CD14-positive monocyte (primary cell): ENCODE results near the gene DCTN2. TPM values are rescaled to one million over a fixed set of nuclear protein-coding genes. Genes with fewer than 3 reads are reported as not detected.
A peak's percentile ranks its signal among the peaks of the same experiment; 100 is the strongest.
"Not testable (repeated sequence)": the region's sequence is repeated elsewhere in the genome, so short reads cannot be mapped to it uniquely, and the experiment has no call there.

Experiments used
- DNase-seq, 3 donors: peaks; one replicate each; pipeline ENCODE4 v3.0.0-alpha.2; 2011 to 2022
- H2AFZ ChIP-seq: 2 replicates; pipeline ENCODE4 v1.6.0; 2012; ENCODE audit warnings: mild to moderate bottlenecking, low read depth, low read length, inconsistent platforms; ENCODE audit not compliant: insufficient read depth, poor library complexity, severe bottlenecking
- H3K27ac ChIP-seq, 2 donors: 1 replicate in 1 of 2; 2 replicates in 1 of 2; pipeline ENCODE4 v1.5.1; 2012 to 2013; ENCODE audit warnings: low read length in 2 of 2, control low read depth in 1 of 2, inconsistent platforms in 1 of 2, low read depth in 1 of 2, mild to moderate bottlenecking in 1 of 2
- H3K27me3 ChIP-seq, 2 donors: one replicate each; pipeline versions ENCODE4 v1.6.0 to v1.6.1; 2011 to 2013; ENCODE audit warnings: low read length in 2 of 2; ENCODE audit not compliant: control insufficient read depth in 2 of 2, insufficient read depth in 2 of 2
- H3K36me3 ChIP-seq, 2 donors: replicated peaks in 1 of 2; 1 replicate in 1 of 2; 2 replicates in 1 of 2; pipeline versions ENCODE4 v1.5.1 to v1.6.1; 2012 to 2013; ENCODE audit warnings: low read length in 2 of 2, control low read depth in 1 of 2, inconsistent platforms in 1 of 2, mild to moderate bottlenecking in 1 of 2; ENCODE audit not compliant: insufficient read depth in 2 of 2, control insufficient read depth in 1 of 2
- H3K4me1 ChIP-seq, 2 donors: 1 replicate in 1 of 2; 2 replicates in 1 of 2; pipeline versions ENCODE4 v1.5.1 to v1.6.1; 2012 to 2013; ENCODE audit warnings: low read length in 2 of 2, control low read depth in 1 of 2, inconsistent platforms in 1 of 2, mild to moderate bottlenecking in 1 of 2, moderate library complexity in 1 of 2; ENCODE audit not compliant: insufficient read depth in 2 of 2, control insufficient read depth in 1 of 2
- H3K4me2 ChIP-seq: replicated peaks from 2 replicates; pipeline ENCODE3; 2012; ENCODE audit warnings: low read length, moderate library complexity, mild to moderate bottlenecking; ENCODE audit not compliant: poor library complexity, severe bottlenecking; ENCODE audit errors: extremely low read depth
- H3K4me3 ChIP-seq, 3 experiments: fragments of 200-600 bp in 1 of 3; sonication (generic) in 1 of 3; replicated peaks in 1 of 3; 1 replicate in 2 of 3; 2 replicates in 1 of 3; pipeline ENCODE4 v1.5.1; 2011 to 2013; ENCODE audit warnings: low read length in 3 of 3, mild to moderate bottlenecking in 3 of 3, control low read depth in 2 of 3, low read depth in 2 of 3, inconsistent platforms in 1 of 3, moderate library complexity in 1 of 3
- H3K79me2 ChIP-seq: 2 replicates; pipeline ENCODE4 v1.6.0; 2012; ENCODE audit warnings: mild to moderate bottlenecking, control low read depth, inconsistent platforms, low read length, moderate library complexity; ENCODE audit not compliant: insufficient read depth
- H3K9ac ChIP-seq: 2 replicates; pipeline ENCODE4 v1.6.0; 2017; ENCODE audit warnings: low read length, mild to moderate bottlenecking; ENCODE audit not compliant: insufficient read depth, poor library complexity, severe bottlenecking
- H3K9me3 ChIP-seq, 2 donors: replicated peaks in 1 of 2; 1 replicate in 1 of 2; 2 replicates in 1 of 2; pipeline versions ENCODE4 v1.5.1 to v1.6.1; 2012 to 2013; ENCODE audit warnings: low read length in 2 of 2, control low read depth in 1 of 2; ENCODE audit not compliant: control insufficient read depth in 1 of 2, insufficient read depth in 1 of 2
- H4K20me1 ChIP-seq: 2 replicates; pipeline ENCODE4 v1.6.0; 2012; ENCODE audit warnings: mild to moderate bottlenecking, low read length, control low read depth, moderate library complexity; ENCODE audit not compliant: insufficient read depth
- H3K27ac Mint-ChIP-seq, 7 donors: one replicate each; pipeline ENCODE4 v1.8.0; 2020; ENCODE audit warnings: mild to moderate bottlenecking in 7 of 7, mixed read lengths in 7 of 7, moderate library complexity in 6 of 7, inconsistent platforms in 2 of 7
- H3K27me3 Mint-ChIP-seq, 3 donors: one replicate each; pipeline ENCODE4 v1.8.0; 2021 to 2022; ENCODE audit warnings: low read depth in 3 of 3, mild to moderate bottlenecking in 3 of 3, mixed read lengths in 3 of 3, moderate library complexity in 3 of 3, inconsistent platforms in 1 of 3
- H3K36me3 Mint-ChIP-seq, 2 donors: one replicate each; pipeline ENCODE4 v1.8.0; 2020; ENCODE audit warnings: mixed read lengths in 2 of 2, inconsistent platforms in 1 of 2, mild to moderate bottlenecking in 1 of 2
- H3K4me1 Mint-ChIP-seq: one replicate; pipeline ENCODE4 v1.8.0; 2020; ENCODE audit warnings: mild to moderate bottlenecking, mixed read lengths
- H3K4me3 Mint-ChIP-seq, 2 donors: one replicate each; pipeline ENCODE4 v1.8.0; 2020; ENCODE audit warnings: mild to moderate bottlenecking in 2 of 2, mixed read lengths in 2 of 2, moderate library complexity in 1 of 2
- H3K9me3 Mint-ChIP-seq, 7 donors: one replicate each; pipeline ENCODE4 v1.8.0; 2020 to 2022; ENCODE audit warnings: mixed read lengths in 7 of 7, mild to moderate bottlenecking in 6 of 7, moderate library complexity in 6 of 7, inconsistent platforms in 2 of 7
- CTCF ChIP-seq: fragments of 200-600 bp; IDR thresholded peaks from one replicate; pipeline ENCODE4 v1.8.0; 2022; ENCODE audit warnings: antibody characterized with exemption, mild to moderate bottlenecking
- WGBS: methylation state at CpG from one replicate; pipeline ENCODE4 v1.1.5; 2013; ENCODE audit warnings: missing lambda C conversion rate; ENCODE audit not compliant: insufficient coverage; 5-methylcytosine and 5-hydroxymethylcytosine counted together
- intact Hi-C, 2 donors: fragments of 100-400 bp; cut with micrococcal nuclease; formaldehyde crosslinking; loops; one replicate each; pipeline versions ENCODE4 v1.15.0 to v1.15.1; 2023
- polyA plus RNA-seq, 3 donors: library from polyadenylated mRNA; depleted of rRNA in 1 of 3; unstranded in 2 of 3; stranded (reverse) in 1 of 3; fragments of 300-500 nt in 2 of 3; fragments of >200 nt in 1 of 3; fragmentation: Illumina TruSeq in 2 of 3; gene quantifications; 1 replicate in 2 of 3; 2 replicates in 1 of 3; pipeline ENCODE4 v1.2.3, GENCODE V29; 2012 to 2021

Gene DCTN2
- polyA plus RNA-seq, 3 donors: 72.8 to 94.5 (median 82.2) TPM

- H4K20me1 ChIP-seq, H3K4me1 Mint-ChIP-seq, H3K9ac ChIP-seq, H3K27ac ChIP-seq, intact Hi-C loops, DNase-seq, H3K4me2 ChIP-seq, H3K9me3 ChIP-seq, H3K27me3 ChIP-seq, H3K4me1 ChIP-seq, H2AFZ ChIP-seq, H3K4me3 Mint-ChIP-seq, H3K79me2 ChIP-seq, H3K4me3 ChIP-seq, H3K27me3 Mint-ChIP-seq, H3K9me3 Mint-ChIP-seq: not testable (repeated sequence)
- WGBS: no CpG with 5 or more reads among the region's 4 CpGs
- Mint-ChIP-seq H3K27ac (peak overlapping the region in 1 of 7 donors; percentile 10), H3K36me3 (peaks cover 70 to 86% of the 10 kb centered on the region in 2 donors)
- H3K36me3 ChIP-seq: peaks cover 63 to 81% of the 10 kb centered on the region in 2 donors
Measured at GRCh38 chr12:57506541-57506940, 40.5 kb downstream of the DCTN2 start.

GRCh38 chr12:57502311-57502969, 44.6 kb downstream of the DCTN2 start:
- H4K20me1 ChIP-seq, H3K4me2 ChIP-seq, H3K9me3 Mint-ChIP-seq, H3K9me3 ChIP-seq, H3K4me3 Mint-ChIP-seq, H3K27me3 Mint-ChIP-seq, H3K79me2 ChIP-seq, H3K9ac ChIP-seq, H3K4me1 Mint-ChIP-seq, H3K27me3 ChIP-seq, DNase-seq, H3K27ac ChIP-seq, H2AFZ ChIP-seq, H3K4me3 ChIP-seq, H3K4me1 ChIP-seq, intact Hi-C loops: not testable (repeated sequence)
- H3K27ac Mint-ChIP-seq: peak overlapping the region in 1 of 7 donors; percentile 73
- peaks cover 74 to 90% of the 10 kb centered on the region in 2 donors for H3K36me3 ChIP-seq
- peaks cover 78 to 93% of the 10 kb centered on the region in 2 donors for H3K36me3 Mint-ChIP-seq
- WGBS: 100% methylated on average over 5 of the region's 22 CpGs

- Mint-ChIP-seq H3K27ac (peak overlapping the region in 1 of 7 donors; percentile 32), H3K36me3 (peaks cover 79 to 99% of the 10 kb centered on the region in 2 donors), H3K27me3 (peaks cover 0 to 2% (median 0%) of the 10 kb centered on the region in 3 donors), H3K4me3 (no peak overlapping the region), H3K9me3 (peaks cover 0 to 2% (median 0%) of the 10 kb centered on the region in 7 donors), H3K4me1 (no peaks in the 10 kb centered on the region)
- no peaks in the 10 kb centered on the region for H3K79me2 ChIP-seq
- H2AFZ ChIP-seq: no peak overlapping the region
- H3K36me3 ChIP-seq: peaks cover 70 to 93% of the 10 kb centered on the region in 2 donors
- no peak overlapping the region for H3K27ac ChIP-seq
- intact Hi-C loops: no loop called here
- no peaks in the 10 kb centered on the region for H3K4me1 ChIP-seq
- no peak for DNase-seq
- no peak overlapping the region for H3K4me2 ChIP-seq
- H3K9me3 ChIP-seq: no peaks in the 10 kb centered on the region
- 96% methylated on average over 9 of the region's 11 CpGs for WGBS
- no peak for TF ChIP-seq CTCF
- H4K20me1 ChIP-seq: peaks cover 10% of the 10 kb centered on the region
- H3K9ac ChIP-seq: no peak overlapping the region
- no peaks in the 10 kb centered on the region for H3K27me3 ChIP-seq
- H3K4me3 ChIP-seq: no peak overlapping the region
Measured at GRCh38 chr12:57500213-57500612, 46.8 kb downstream of the DCTN2 start.
